NB4 (cell line): ENCODE measurements around the gene KLK13.

Source experiments
- DNase-seq: peaks from one replicate; pipeline ENCODE4 v3.0.0; 2010; ENCODE audit warnings: low read depth
- H3K4me3 ChIP-seq: one replicate; pipeline ENCODE4 v1.5.1; 2011; ENCODE audit warnings: mild to moderate bottlenecking, low read depth, low read length, moderate library complexity
- CTCF ChIP-seq: IDR thresholded peaks from one replicate; pipeline ENCODE4 v1.5.1; 2012; ENCODE audit warnings: low read depth, low read length
- MYC ChIP-seq: IDR thresholded peaks from 2 replicates; pipeline ENCODE4 v1.6.1; 2011; ENCODE audit warnings: low read depth, low read length
- POLR2A ChIP-seq: IDR thresholded peaks from 2 replicates; pipeline ENCODE4 v1.6.1; 2011; ENCODE audit warnings: mild to moderate bottlenecking; ENCODE audit not compliant: insufficient read length; ENCODE audit errors: extremely low read depth
- TF ChIP-seq, protein P1 (sequence below): IDR thresholded peaks from 2 replicates; pipeline ENCODE4 v1.6.1; 2011; ENCODE audit warnings: low read depth, low read length

KLK13 gene

DNA sequence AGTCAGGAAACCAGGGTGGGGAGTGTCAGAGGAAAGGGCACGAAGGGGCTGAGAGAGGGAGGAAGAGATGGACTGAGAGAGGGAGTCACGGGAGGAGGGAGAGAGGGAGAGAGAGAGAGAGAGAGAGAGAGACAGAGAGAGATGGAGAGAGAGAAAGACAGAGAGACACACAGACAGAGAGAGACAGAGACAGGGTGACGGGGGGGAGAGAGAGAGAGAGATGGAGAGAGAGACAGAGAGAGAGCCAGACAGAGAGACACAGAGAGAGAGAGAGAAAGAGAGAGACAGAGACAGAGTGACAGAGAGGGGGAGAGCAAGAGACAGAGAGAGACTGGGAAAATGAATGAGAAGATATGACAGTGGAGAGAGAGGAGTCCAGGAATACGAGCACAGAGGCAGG is 18.3 kb upstream of the KLK13 start:
- no peak overlapping the region for H3K4me3 ChIP-seq
- DNase-seq, result no peak
- TF ChIP-seq MYC (no peak), CTCF (no peak)
- TF ChIP-seq, protein P1, sequence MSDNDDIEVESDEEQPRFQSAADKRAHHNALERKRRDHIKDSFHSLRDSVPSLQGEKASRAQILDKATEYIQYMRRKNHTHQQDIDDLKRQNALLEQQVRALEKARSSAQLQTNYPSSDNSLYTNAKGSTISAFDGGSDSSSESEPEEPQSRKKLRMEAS, result no peak

GRCh38 chr19:51082611-51083010 is 17.7 kb upstream of the KLK13 start, which contains the start of gene KLK14:
Gene KLK14, minus strand, starts transcription at chr19:51082887. Its CDS starts 273 bp downstream, at chr19:51082614.
- H3K4me3 ChIP-seq, result no peak within 1 kb of the TSS
- DNase-seq, result no peak
- TF ChIP-seq MYC (no peak), POLR2A (no peak), CTCF (no peak)
- TF ChIP-seq, protein P1, result no peak

GRCh38 chr19:51081476-51081875 is 16.6 kb upstream of the KLK13 start:
- no peak for DNase-seq
- TF ChIP-seq POLR2A (no peak), CTCF (no peak), MYC (no peak)
- TF ChIP-seq, protein P1, result no peak
- no peak overlapping the region for H3K4me3 ChIP-seq

DNA sequence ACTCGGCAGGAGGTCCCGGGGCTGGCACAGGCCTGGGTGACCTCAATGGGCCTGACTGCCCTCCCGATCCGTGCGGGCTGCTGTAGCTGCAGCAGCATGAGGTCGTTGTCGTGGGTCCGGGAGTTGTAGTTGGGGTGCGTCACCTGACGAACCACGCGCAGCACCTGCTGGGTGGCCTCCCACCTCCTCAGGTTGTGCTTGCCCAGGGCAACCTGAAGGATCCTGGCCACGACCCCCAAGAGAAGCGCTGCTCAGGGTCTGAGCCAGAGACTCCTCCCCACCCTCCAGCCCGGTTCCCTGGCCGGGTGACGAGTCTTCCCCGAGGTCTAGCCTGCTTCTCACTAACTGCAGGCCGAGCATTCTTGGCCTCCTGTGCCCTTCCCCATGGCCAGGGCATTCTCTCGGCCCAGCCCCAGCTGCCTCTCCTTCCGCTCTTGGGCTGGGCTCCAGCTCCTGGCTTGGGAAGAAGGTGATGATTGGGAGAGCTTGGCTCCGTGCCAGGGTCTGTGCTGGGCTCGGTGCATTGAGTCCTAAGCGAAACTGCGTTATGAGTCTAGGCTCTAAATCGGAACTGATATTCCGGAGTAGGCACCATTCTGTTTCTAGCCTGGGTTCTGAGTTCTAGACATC is 14.7 kb upstream of the KLK13 start:
- TF ChIP-seq MYC (no peak), POLR2A (no peak), CTCF (no peak)
- TF ChIP-seq, protein P1, result no peak
- H3K4me3 ChIP-seq, result no peak overlapping the region
- DNase-seq, result no peak

GRCh38 chr19:51078731-51079130 is 13.8 kb upstream of the KLK13 start:
- DNase-seq, result no peak
- no peak overlapping the region for H3K4me3 ChIP-seq
- TF ChIP-seq, protein P1, result no peak
- no peak for TF ChIP-seq MYC
- no peak for TF ChIP-seq CTCF
- no peak for TF ChIP-seq POLR2A

GRCh38 chr19:51078104-51078503 is 13.2 kb upstream of the KLK13 start:
- TF ChIP-seq, protein P1, result no peak
- TF ChIP-seq POLR2A (no peak), MYC (no peak), CTCF (no peak)
- no peak for DNase-seq

More at GRCh38 chr19:51078104-51078503, 13.2 kb upstream of the KLK13 start:
- no peak overlapping the region for H3K4me3 ChIP-seq
